ENCODE data around the gene EMILIN1.

The EMILIN1 gene

GRCh38 chr2:27050996-27051901 lies 27.2 kb upstream of the EMILIN1 start, which contains the start of gene AGBL5:
TSS of gene AGBL5 (plus strand) at chr2:27051668. CDS start at chr2:27052959, 1,291 bp downstream.
- CTCF ChIA-PET = interaction anchor here (0.7 to 1.5 kb wide), 4 partner anchors 32 to 90 kb away, joined by 3 to 5 read pairs (median 4); no protein-coding TSS in a partner anchor
- POLR2A ChIA-PET = interaction anchor here (0.8 to 7.4 kb wide), 17 partner anchors 9 to 359 kb away, joined by 3 to 91 read pairs (median 4); partner anchors contain the start of genes ABHD1, EMILIN1, KHK and OST4
- DNase-seq (ENCODE audit: extremely low spot score) = peak; percentile 93
- TF ChIP-seq CTBP1 (IDR thresholded peaks at IDR 0.05; ENCODE audit: borderline replicate concordance) (0 out of 2 replicates have a peak, but pooled peaks have one; percentile 6), BHLHE40 (IDR thresholded peaks at IDR 0.05; ENCODE audit: borderline replicate concordance) (no peak), L3MBTL2 (conservative IDR thresholded peaks at IDR 0.05) (peak; percentile 98), LEF1 (IDR thresholded peaks at IDR 0.05; ENCODE audit: borderline replicate concordance) (no peak), TARDBP (IDR thresholded peaks at IDR 0.05) (peak; percentile 84), HDGF (IDR thresholded peaks at IDR 0.05; ENCODE audit: borderline replicate concordance) (no peak), ARNT (IDR thresholded peaks at IDR 0.05) (0 out of 2 replicates have a peak, but pooled peaks have one; percentile 47), FOXA1 (IDR thresholded peaks at IDR 0.05) (no peak)

- DNase-seq (ENCODE audit: extremely low spot score) = peak; percentile 16
- POLR2A ChIA-PET = interaction anchor here (1.2 to 7.4 kb wide), 13 partner anchors 8 to 82 kb away, joined by 3 to 91 read pairs (median 11); partner anchors contain the start of genes ABHD1, EMILIN1, KHK and OST4
- TF ChIP-seq CTBP1 (IDR thresholded peaks at IDR 0.05; ENCODE audit: borderline replicate concordance) (no peak), FOXA1 (IDR thresholded peaks at IDR 0.05) (no peak), ARNT (IDR thresholded peaks at IDR 0.05) (no peak), FOXK2 (IDR thresholded peaks at IDR 0.05) (no peak), L3MBTL2 (conservative IDR thresholded peaks at IDR 0.05) (no peak), PKNOX1 (IDR thresholded peaks at IDR 0.05) (no peak), NFRKB (IDR thresholded peaks at IDR 0.05) (no peak), BHLHE40 (IDR thresholded peaks at IDR 0.05; ENCODE audit: borderline replicate concordance) (no peak), LEF1 (IDR thresholded peaks at IDR 0.05; ENCODE audit: borderline replicate concordance) (no peak), TARDBP (IDR thresholded peaks at IDR 0.05) (no peak), HDGF (IDR thresholded peaks at IDR 0.05; ENCODE audit: borderline replicate concordance) (no peak), ZNF384 (IDR thresholded peaks at IDR 0.05) (no peak), FOXM1 (IDR thresholded peaks at IDR 0.05; ENCODE audit: borderline replicate concordance) (no peak), SP1 (IDR thresholded peaks at IDR 0.05) (no peak), ELF4 (IDR thresholded peaks at IDR 0.05) (no peak)
- CTCF ChIA-PET = no interaction called here
Measured at GRCh38 chr2:27051902-27052645, 26.3 kb upstream of the EMILIN1 start.

DNA sequence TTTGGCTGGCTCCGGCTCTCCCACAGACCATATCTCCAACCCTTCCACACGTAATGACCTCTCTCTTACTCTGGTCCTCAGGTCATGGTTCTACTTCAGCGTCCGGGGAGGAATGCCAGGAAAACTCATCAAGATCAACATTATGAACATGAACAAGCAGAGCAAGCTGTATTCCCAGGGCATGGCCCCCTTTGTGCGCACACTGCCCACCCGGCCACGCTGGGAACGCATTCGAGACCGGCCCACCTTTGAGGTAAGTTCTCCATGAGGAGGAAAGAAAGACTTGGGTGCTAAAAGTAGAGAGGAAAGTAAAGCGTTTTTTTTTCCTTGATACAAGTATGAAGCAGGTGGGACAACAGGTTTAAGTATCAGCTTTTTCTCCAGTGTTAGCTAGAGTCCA lies 25.1 kb upstream of the EMILIN1 start:
- no peak for DNase-seq (ENCODE audit: extremely low spot score)
- CTCF ChIA-PET = no interaction called here
- no peak for TF ChIP-seq SP1 (IDR thresholded peaks at IDR 0.05)
- no peak for TF ChIP-seq CTBP1 (IDR thresholded peaks at IDR 0.05; ENCODE audit: borderline replicate concordance)
- TF ChIP-seq PKNOX1 (IDR thresholded peaks at IDR 0.05) = no peak
- TF ChIP-seq LEF1 (IDR thresholded peaks at IDR 0.05; ENCODE audit: borderline replicate concordance) = no peak
- no peak for TF ChIP-seq HDGF (IDR thresholded peaks at IDR 0.05; ENCODE audit: borderline replicate concordance)
- TF ChIP-seq L3MBTL2 (conservative IDR thresholded peaks at IDR 0.05) = no peak
- no peak for TF ChIP-seq NFRKB (IDR thresholded peaks at IDR 0.05)
- TF ChIP-seq SUZ12 (IDR thresholded peaks at IDR 0.05) = no peak
- no peak for TF ChIP-seq FOXK2 (IDR thresholded peaks at IDR 0.05)
- TF ChIP-seq ELF4 (IDR thresholded peaks at IDR 0.05) = no peak
- no peak for TF ChIP-seq ZNF384 (IDR thresholded peaks at IDR 0.05)
- TF ChIP-seq TARDBP (IDR thresholded peaks at IDR 0.05) = no peak
- TF ChIP-seq FOXM1 (IDR thresholded peaks at IDR 0.05; ENCODE audit: borderline replicate concordance) = no peak
- POLR2A ChIA-PET = interaction anchor here (1.2 to 7.4 kb wide), 4 partner anchors 13 to 28 kb away, joined by 3 to 91 read pairs (median 25); partner anchors contain the start of gene OST4

- no peak for TF ChIP-seq ZNF384 (IDR thresholded peaks at IDR 0.05)
- no peak for TF ChIP-seq SP1 (IDR thresholded peaks at IDR 0.05)
- TF ChIP-seq SUZ12 (IDR thresholded peaks at IDR 0.05) = no peak
- TF ChIP-seq FOXK2 (IDR thresholded peaks at IDR 0.05) = no peak
- TF ChIP-seq PKNOX1 (IDR thresholded peaks at IDR 0.05) = no peak
- TF ChIP-seq LEF1 (IDR thresholded peaks at IDR 0.05; ENCODE audit: borderline replicate concordance) = no peak
- TF ChIP-seq NFRKB (IDR thresholded peaks at IDR 0.05) = no peak
- TF ChIP-seq FOXM1 (IDR thresholded peaks at IDR 0.05; ENCODE audit: borderline replicate concordance) = no peak
- TF ChIP-seq TARDBP (IDR thresholded peaks at IDR 0.05) = no peak
- TF ChIP-seq L3MBTL2 (conservative IDR thresholded peaks at IDR 0.05) = no peak
- TF ChIP-seq ARNT (IDR thresholded peaks at IDR 0.05) = no peak
- no peak for TF ChIP-seq BHLHE40 (IDR thresholded peaks at IDR 0.05; ENCODE audit: borderline replicate concordance)
- TF ChIP-seq FOXA1 (IDR thresholded peaks at IDR 0.05) = no peak
- no peak for TF ChIP-seq CTBP1 (IDR thresholded peaks at IDR 0.05; ENCODE audit: borderline replicate concordance)
- ChIA-PET CTCF (no interaction called here), POLR2A (interaction anchor here (1.2 to 7.4 kb wide), 3 partner anchors 12 to 29 kb away, joined by 3 to 91 read pairs (median 47); partner anchors contain the start of gene OST4)
- no peak for DNase-seq (ENCODE audit: extremely low spot score)
Measured at GRCh38 chr2:27053776-27054175, 24.6 kb upstream of the EMILIN1 start.

DNA sequence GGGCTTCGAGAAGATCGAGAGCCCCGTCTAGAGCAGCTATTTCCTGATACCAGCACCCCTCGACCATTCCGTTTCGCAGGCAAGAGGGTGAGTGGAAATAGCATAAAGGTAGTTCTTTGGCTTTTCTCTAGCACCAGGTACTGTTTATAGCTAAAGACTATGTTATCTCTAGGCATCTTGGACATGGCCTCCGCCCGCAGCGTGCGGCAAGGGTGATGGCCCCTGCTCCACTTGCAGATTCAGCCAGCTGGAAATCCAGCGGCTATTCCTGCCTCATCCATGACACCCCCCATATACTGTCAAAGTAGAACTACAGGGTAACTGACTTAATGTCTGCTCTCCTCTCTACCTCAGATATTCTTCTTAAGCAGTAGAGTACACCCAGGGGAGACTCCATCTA lies 23.7 kb upstream of the EMILIN1 start:
- TF ChIP-seq FOXK2 (IDR thresholded peaks at IDR 0.05) (no peak), PKNOX1 (IDR thresholded peaks at IDR 0.05) (no peak), ELF4 (IDR thresholded peaks at IDR 0.05) (no peak), CTBP1 (IDR thresholded peaks at IDR 0.05; ENCODE audit: borderline replicate concordance) (no peak), NFRKB (IDR thresholded peaks at IDR 0.05) (no peak), LEF1 (IDR thresholded peaks at IDR 0.05; ENCODE audit: borderline replicate concordance) (no peak), FOXM1 (IDR thresholded peaks at IDR 0.05; ENCODE audit: borderline replicate concordance) (no peak), L3MBTL2 (conservative IDR thresholded peaks at IDR 0.05) (no peak), ARNT (IDR thresholded peaks at IDR 0.05) (no peak), SP1 (IDR thresholded peaks at IDR 0.05) (no peak), TARDBP (IDR thresholded peaks at IDR 0.05) (no peak), SUZ12 (IDR thresholded peaks at IDR 0.05) (no peak), HDGF (IDR thresholded peaks at IDR 0.05; ENCODE audit: borderline replicate concordance) (no peak), ZNF384 (IDR thresholded peaks at IDR 0.05) (no peak), BHLHE40 (IDR thresholded peaks at IDR 0.05; ENCODE audit: borderline replicate concordance) (no peak)
- ChIA-PET POLR2A (interaction anchor here (0.6 to 7.4 kb wide), 4 partner anchors 10 to 325 kb away, joined by 3 to 91 read pairs (median 4); partner anchors contain the start of gene OST4), CTCF (no interaction called here)
- DNase-seq (ENCODE audit: extremely low spot score) = no peak
